PFSK-1 (cell line): Measurements from ENCODE around the gene CHST11.

ENCODE experiments used
- FOXP2 ChIP-seq: optimal IDR thresholded peaks from 2 replicates; pipeline ENCODE3; 2011; ENCODE audit warnings: borderline replicate concordance, control low read depth, inconsistent platforms; ENCODE audit not compliant: insufficient read depth; ENCODE audit errors: extremely low read length, extremely low read depth
- POLR2AphosphoS5 ChIP-seq: IDR thresholded peaks from 2 replicates; pipeline ENCODE4 v1.6.1; 2012; ENCODE audit warnings: low read depth, mild to moderate bottlenecking, control low read depth, low read length, moderate library complexity
- SIN3A ChIP-seq: IDR thresholded peaks from 2 replicates; pipeline ENCODE4 v1.6.1; 2012; ENCODE audit warnings: mild to moderate bottlenecking, low read length, moderate library complexity, borderline replicate concordance; ENCODE audit not compliant: insufficient read depth
- TAF1 ChIP-seq: IDR thresholded peaks from 2 replicates; pipeline ENCODE4 v1.6.1; 2012; ENCODE audit warnings: low read length, control low read depth, borderline replicate concordance; ENCODE audit not compliant: insufficient read depth
- TF ChIP-seq, protein P1 (sequence below), 2 experiments: IDR thresholded peaks; 2 replicates each; pipeline versions ENCODE4 v1.6.1 to v1.8.0; 2011 to 2012; ENCODE audit warnings: low read depth in 2 of 2, low read length in 2 of 2, control low read depth in 1 of 2, inconsistent platforms in 1 of 2, mild to moderate bottlenecking in 1 of 2, moderate library complexity in 1 of 2; ENCODE audit not compliant: insufficient read depth in 1 of 2

The CHST11 gene

GRCh38 chr12:104650541-104650940, 193.8 kb downstream of the CHST11 start:
- TF ChIP-seq, protein P1, sequence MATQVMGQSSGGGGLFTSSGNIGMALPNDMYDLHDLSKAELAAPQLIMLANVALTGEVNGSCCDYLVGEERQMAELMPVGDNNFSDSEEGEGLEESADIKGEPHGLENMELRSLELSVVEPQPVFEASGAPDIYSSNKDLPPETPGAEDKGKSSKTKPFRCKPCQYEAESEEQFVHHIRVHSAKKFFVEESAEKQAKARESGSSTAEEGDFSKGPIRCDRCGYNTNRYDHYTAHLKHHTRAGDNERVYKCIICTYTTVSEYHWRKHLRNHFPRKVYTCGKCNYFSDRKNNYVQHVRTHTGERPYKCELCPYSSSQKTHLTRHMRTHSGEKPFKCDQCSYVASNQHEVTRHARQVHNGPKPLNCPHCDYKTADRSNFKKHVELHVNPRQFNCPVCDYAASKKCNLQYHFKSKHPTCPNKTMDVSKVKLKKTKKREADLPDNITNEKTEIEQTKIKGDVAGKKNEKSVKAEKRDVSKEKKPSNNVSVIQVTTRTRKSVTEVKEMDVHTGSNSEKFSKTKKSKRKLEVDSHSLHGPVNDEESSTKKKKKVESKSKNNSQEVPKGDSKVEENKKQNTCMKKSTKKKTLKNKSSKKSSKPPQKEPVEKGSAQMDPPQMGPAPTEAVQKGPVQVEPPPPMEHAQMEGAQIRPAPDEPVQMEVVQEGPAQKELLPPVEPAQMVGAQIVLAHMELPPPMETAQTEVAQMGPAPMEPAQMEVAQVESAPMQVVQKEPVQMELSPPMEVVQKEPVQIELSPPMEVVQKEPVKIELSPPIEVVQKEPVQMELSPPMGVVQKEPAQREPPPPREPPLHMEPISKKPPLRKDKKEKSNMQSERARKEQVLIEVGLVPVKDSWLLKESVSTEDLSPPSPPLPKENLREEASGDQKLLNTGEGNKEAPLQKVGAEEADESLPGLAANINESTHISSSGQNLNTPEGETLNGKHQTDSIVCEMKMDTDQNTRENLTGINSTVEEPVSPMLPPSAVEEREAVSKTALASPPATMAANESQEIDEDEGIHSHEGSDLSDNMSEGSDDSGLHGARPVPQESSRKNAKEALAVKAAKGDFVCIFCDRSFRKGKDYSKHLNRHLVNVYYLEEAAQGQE (IDR thresholded peaks at IDR 0.05; ENCODE audit: insufficient read depth in 1 of 2, low read depth in 2 of 2, low read length in 2 of 2) = peak in 1 of 2 experiments; percentile 65; a peak in 1 of 4 replicates
- no peak for TF ChIP-seq TAF1

- TF ChIP-seq POLR2AphosphoS5 (no peak), FOXP2 (no peak), SIN3A (no peak), TAF1 (no peak)
- TF ChIP-seq, protein P1 (IDR thresholded peaks at IDR 0.05; ENCODE audit: insufficient read depth in 1 of 2, low read depth in 2 of 2, low read length in 2 of 2) = no peak
Observed at GRCh38 chr12:104651811-104652210, 195.1 kb downstream of the CHST11 start.

DNA sequence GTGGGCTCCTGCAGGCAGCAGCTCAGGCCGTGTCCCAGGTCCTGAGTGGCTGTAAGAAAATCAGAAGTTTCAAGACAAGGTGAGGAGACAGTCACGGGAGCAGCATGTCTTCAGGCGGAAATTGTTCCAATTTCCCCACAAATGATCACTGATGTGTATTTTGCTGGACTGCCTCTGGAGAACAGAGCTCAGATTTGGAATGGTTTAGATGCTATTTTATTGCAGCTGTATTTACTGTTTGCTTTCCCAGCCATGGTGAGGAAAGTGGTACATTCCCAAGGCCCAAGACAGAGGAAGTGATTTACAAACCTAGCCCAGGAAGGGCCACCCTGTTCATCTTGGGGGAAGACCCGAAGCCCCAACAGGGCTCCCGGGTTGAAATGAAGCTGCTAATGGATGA, 195.6 kb downstream of the CHST11 start:
- TF ChIP-seq POLR2AphosphoS5 (no peak), TAF1 (no peak), FOXP2 (no peak), SIN3A (no peak)
- TF ChIP-seq, protein P1 (IDR thresholded peaks at IDR 0.05; ENCODE audit: insufficient read depth in 1 of 2, low read depth in 2 of 2, low read length in 2 of 2) = no peak

- TF ChIP-seq SIN3A = no peak
- no peak for TF ChIP-seq TAF1
- TF ChIP-seq POLR2AphosphoS5 = no peak
Observed at GRCh38 chr12:104652910-104653309, 196.2 kb downstream of the CHST11 start.

- TF ChIP-seq, protein P1 (IDR thresholded peaks at IDR 0.05; ENCODE audit: insufficient read depth in 1 of 2, low read depth in 2 of 2, low read length in 2 of 2) = no peak
- TF ChIP-seq FOXP2 (no peak), POLR2AphosphoS5 (no peak), SIN3A (no peak), TAF1 (no peak)
Observed at GRCh38 chr12:104653730-104654664, 197.2 kb downstream of the CHST11 start.
